ENCODE results near the gene KCNQ5.

The KCNQ5 gene

GRCh38 chr6:72788188-72788587, 166.3 kb downstream of the KCNQ5 start:
- no peak for TF ChIP-seq CTCF (IDR thresholded peaks at IDR 0.05; ENCODE audit: control insufficient read depth, insufficient read depth, low read depth, low read length, missing control alignments)
- no peak overlapping the region for H3K4me3 ChIP-seq (ENCODE audit: control insufficient read depth, low read depth, low read length)
- no peak for DNase-seq (ENCODE audit: low read depth)

GRCh38 chr6:72789145-72789544, 167.3 kb downstream of the KCNQ5 start:
- no peak for DNase-seq (ENCODE audit: low read depth)
- TF ChIP-seq CTCF (IDR thresholded peaks at IDR 0.05; ENCODE audit: control insufficient read depth, insufficient read depth, low read depth, low read length, missing control alignments) = no peak
- H3K4me3 ChIP-seq (ENCODE audit: control insufficient read depth, low read depth, low read length) = no peak overlapping the region

- DNase-seq (ENCODE audit: low read depth) = no peak
- H3K4me3 ChIP-seq (ENCODE audit: control insufficient read depth, low read depth, low read length) = no peak overlapping the region
- TF ChIP-seq CTCF (IDR thresholded peaks at IDR 0.05; ENCODE audit: control insufficient read depth, insufficient read depth, low read depth, low read length, missing control alignments) = no peak
Measured at GRCh38 chr6:72792692-72793091, 170.8 kb downstream of the KCNQ5 start.

GRCh38 chr6:72793641-72794395, 172.0 kb downstream of the KCNQ5 start:
- DNase-seq (ENCODE audit: low read depth) = no peak
- no peak overlapping the region for H3K4me3 ChIP-seq (ENCODE audit: control insufficient read depth, low read depth, low read length)
- no peak for TF ChIP-seq CTCF (IDR thresholded peaks at IDR 0.05; ENCODE audit: control insufficient read depth, insufficient read depth, low read depth, low read length, missing control alignments)

GRCh38 chr6:72798196-72798595, 176.3 kb downstream of the KCNQ5 start:
- DNase-seq (ENCODE audit: low read depth) = no peak
- TF ChIP-seq CTCF (IDR thresholded peaks at IDR 0.05; ENCODE audit: control insufficient read depth, insufficient read depth, low read depth, low read length, missing control alignments) = no peak
- H3K4me3 ChIP-seq (ENCODE audit: control insufficient read depth, low read depth, low read length) = no peak overlapping the region

GRCh38 chr6:72809746-72810379, 188.0 kb downstream of the KCNQ5 start:
- TF ChIP-seq CTCF (IDR thresholded peaks at IDR 0.05; ENCODE audit: control insufficient read depth, insufficient read depth, low read depth, low read length, missing control alignments) = no peak
- H3K4me3 ChIP-seq (ENCODE audit: control insufficient read depth, low read depth, low read length) = no peak overlapping the region
- no peak for DNase-seq (ENCODE audit: low read depth)
